T-helper 1 cell (primary cell): ENCODE results near the gene KLRC2.
"Not testable (repeated sequence)": the region's sequence is repeated elsewhere in the genome, so short reads cannot be mapped to it uniquely, and the experiment has no call there.

Source experiments
- DNase-seq, 5 donors: peaks; one replicate each; pipeline ENCODE4 v3.0.0-alpha.2; 2012 to 2020
- total RNA-seq, 4 donors: gene quantifications; one replicate each; lab custom pipeline; 2026; lab: John Stamatoyannopoulos, UW

Gene KLRC2
- 0 to 0.15 (median 0.06) reads per million in 4 donors for total RNA-seq

DNA sequence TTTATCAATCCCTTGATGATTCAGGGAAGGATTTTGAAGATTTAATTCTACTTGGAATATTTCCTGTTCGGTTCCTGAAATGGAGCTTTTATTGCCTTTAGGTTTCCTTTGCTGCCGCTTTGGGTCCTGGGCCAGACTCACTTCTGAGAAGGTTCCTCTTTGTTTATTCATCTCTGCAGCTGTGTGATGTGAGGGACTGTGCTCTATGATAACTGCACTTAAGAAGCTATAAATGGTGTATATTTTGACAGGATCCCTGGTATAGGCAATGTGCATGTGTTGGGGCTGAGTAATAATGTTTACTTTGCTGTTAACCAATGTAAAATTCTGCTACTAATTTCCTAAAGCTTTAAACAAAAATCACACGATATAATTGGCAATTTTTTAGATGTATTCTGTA lies at the start of gene KLRC2:
Gene KLRC2, minus strand, starts transcription at position 195 of the 400 bp plus-strand sequence. Its CDS starts 24 bp downstream, at position 171.
- DNase-seq, result not testable (repeated sequence)

- DNase-seq, result not testable (repeated sequence)
These were observed 46.1 kb upstream of the KLRC2 start for GRCh38 chr12:10481901-10482300.

DNA sequence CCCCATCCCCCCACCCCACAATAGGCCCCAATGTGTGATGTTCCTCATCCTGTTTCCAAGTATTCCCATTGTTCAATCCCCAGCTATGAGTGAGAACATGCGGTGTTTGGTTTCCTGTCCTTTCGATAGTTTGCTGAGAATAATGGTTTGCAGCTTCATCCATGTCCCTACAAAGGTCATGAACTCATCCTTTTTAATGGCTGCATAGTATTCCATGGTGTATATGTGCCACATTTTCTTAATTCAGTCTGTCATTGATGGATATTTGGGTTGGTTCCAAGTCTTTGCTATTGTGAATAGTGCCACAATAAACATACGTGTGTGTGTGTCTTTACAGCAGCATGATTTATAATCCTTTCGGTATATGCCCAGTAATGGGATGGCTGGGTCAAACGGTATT lies 37.0 kb upstream of the KLRC2 start:
- not testable (repeated sequence) for DNase-seq

DNA sequence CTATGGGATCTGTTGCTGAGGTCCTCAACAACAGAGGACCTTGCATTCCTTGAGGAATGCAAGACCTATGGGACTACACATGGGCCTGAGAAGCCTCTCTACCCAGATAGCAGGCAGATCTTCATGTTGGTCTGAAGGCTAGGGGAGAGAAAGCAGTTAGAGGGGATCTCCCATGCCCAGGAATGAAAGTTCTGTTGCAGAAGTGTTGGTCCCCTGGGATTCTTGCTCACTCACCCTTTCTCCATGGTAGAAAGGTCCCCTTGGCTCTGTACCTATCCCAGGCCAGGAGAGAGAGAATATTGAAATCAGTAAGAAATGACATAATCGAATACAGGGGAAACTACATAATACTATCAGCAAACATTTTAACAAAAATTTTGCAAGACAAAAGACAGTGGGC lies 33.9 kb upstream of the KLRC2 start:
- DNase-seq, result no peak

DNA sequence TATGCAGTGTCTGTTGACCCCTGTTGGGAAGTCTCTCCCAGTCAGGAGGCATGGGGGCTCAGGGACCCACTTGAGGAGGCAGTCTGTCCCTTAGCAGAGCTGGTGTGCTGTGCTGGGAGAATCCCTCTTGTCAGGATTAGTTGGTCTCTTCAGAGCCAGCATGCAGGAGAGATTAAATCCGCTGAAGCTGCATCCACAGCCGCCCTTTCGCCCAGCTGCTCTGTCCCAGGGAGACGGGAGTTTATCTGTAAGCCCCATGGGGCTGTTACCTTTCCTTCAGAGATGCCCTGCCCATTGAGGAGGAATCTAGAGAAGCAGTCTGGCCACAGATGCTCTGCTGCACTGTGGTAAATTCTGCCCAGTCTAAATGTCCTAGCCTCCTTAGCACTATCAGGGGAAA lies 30.5 kb upstream of the KLRC2 start:
- no peak for DNase-seq

GRCh38 chr12:10457760-10458159 lies 21.9 kb upstream of the KLRC2 start:
- DNase-seq, result no peak

DNA sequence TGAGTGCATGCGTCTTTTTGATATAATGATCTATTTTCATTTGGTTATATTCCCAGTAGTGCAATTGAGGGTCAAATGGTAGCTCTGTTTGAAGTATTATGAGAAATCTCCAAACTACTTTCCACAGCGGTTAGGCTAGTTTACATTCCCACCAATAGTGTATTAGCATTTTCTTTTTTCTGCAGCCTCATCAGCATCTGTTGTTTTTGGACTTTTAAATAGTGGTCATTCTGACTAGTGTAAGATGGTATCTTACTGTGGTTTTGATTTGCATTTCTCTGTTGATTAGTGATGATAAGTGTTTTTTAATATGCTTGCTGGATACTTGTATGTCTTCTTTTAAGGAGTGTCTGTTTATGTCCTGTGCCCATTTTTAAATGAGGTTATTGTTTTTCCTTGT lies 21.0 kb upstream of the KLRC2 start:
- DNase-seq, result no peak

GRCh38 chr12:10455766-10456165 lies 20.0 kb upstream of the KLRC2 start:
- no peak for DNase-seq

- no peak for DNase-seq
These were observed 18.7 kb upstream of the KLRC2 start for GRCh38 chr12:10454531-10454930.

DNA sequence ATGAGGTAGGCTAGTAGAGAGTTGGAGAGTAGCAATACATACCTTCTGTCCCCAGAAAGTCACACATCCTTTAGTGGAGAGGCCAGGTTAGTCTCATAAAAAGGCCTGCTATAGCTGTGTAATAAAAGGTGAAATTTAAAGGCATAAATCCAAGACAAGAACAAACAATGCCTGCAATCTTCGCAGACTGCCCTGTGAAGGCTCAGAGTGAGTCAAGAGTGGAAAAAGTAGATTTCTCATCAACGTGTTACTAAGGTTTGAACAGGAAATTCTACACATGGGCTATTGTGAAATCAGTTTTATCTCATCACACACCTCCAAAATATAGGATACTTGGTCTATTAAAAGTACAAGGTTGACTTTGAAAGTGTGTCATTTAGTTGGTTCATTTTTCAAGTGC lies 17.3 kb upstream of the KLRC2 start, which contains the start of gene KLRC1:
Gene KLRC1, minus strand, starts transcription at position 222 of the 400 bp plus-strand sequence. CDS start 2,221 bp downstream, outside the sequence.
- no peak for DNase-seq

- no peak for DNase-seq
These were observed 12.4 kb upstream of the KLRC2 start for GRCh38 chr12:10448236-10448635.

GRCh38 chr12:10446052-10446451 lies 10.2 kb upstream of the KLRC2 start:
- DNase-seq, result not testable (repeated sequence)

DNA sequence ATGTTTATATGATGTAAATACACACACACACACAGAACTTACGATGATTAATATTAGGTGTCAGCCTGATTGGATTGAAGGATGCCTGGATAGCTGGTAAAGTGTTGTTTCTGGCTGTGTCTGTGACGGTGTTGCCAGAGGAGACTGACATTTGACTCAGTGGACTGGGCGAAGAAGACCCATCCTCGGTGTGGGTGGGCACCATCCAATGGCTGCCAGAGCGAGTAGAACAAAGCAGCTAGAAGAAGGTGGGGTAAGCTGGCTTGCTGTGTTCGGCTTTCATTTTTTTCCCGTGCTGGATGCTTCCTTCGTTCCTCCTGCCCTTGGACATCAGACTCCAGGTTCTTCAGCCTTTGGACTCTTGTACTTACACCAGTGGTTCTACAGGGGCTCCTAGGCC lies 5.3 kb upstream of the KLRC2 start:
- not testable (repeated sequence) for DNase-seq

- not testable (repeated sequence) for DNase-seq
These were observed 3.9 kb upstream of the KLRC2 start for GRCh38 chr12:10439608-10440274.

- not testable (repeated sequence) for DNase-seq
These were observed 1.8 kb upstream of the KLRC2 start for GRCh38 chr12:10437601-10438000.

DNA sequence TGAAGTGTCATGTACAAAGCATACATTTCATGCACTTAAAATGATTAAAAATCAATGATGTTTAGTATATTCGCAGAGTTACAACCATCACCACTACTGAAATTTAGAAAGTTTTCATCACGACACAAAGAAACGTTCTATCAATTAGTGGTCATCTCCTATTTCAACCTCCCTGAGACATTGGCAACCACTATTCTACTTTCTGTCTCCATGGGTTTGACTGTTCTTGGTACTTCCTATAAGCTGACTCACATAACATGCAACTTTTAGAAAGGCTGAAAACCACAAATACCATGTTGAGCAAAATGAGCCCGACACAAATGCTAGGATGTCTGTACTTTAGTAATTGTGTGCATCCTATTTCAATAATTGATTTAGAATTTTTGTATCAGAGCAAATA lies 5.2 kb downstream of the KLRC2 start:
- not testable (repeated sequence) for DNase-seq

DNA sequence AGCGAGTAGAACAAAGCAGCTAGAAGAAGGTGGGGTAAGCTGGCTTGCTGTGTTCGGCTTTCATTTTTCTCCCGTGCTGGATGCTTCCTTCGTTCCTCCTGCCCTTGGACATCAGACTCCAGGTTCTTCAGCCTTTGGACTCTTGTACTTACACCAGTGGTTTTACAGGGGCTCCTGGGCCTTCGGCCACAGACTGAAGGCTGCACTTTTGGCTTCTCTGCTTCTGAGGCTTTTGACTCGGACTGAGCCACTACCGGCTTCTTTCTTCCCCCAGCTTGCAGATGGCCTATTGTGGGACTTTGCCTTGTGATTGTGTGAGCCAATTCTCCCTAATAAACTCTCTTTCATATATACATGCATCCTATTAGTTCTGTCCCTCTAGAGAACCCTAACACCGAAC lies 9.9 kb downstream of the KLRC2 start:
- not testable (repeated sequence) for DNase-seq

GRCh38 chr12:10424260-10424899 lies 11.4 kb downstream of the KLRC2 start:
- not testable (repeated sequence) for DNase-seq

GRCh38 chr12:10422159-10422558 lies 13.7 kb downstream of the KLRC2 start:
- not testable (repeated sequence) for DNase-seq

DNA sequence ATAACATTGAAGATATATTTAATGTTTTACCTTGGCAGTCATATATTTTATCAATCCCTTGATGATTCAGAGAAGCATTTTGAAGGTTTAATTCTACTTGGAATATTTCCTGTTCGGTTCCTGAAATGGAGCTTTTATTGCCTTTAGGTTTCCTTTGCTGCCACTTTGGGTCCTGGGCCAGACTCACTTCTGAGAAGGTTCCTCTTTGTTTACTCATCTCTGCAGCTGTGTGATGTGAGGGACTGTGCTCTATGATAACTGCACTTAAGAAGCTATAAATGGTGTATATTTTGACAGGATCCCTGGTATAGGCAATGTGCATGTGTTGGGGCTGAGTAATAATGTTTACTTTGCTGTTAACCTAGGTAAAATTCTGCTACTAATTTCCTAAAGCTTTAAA lies 15.5 kb downstream of the KLRC2 start, which contains the start of gene KLRC3:
Gene KLRC3, minus strand, starts transcription at position 262 of the 400 bp plus-strand sequence. Its CDS starts 45 bp downstream, at position 217.
- not testable (repeated sequence) for DNase-seq

- no peak for DNase-seq
These were observed 26.4 kb downstream of the KLRC2 start, which contains the start of gene KLRC4 for GRCh38 chr12:10409392-10409791. KLRC4 (minus strand) TSS chr12:10409757; CDS start chr12:10409575, 182 bp downstream.

- no peak for DNase-seq
These were observed 27.0 kb downstream of the KLRC2 start for GRCh38 chr12:10408842-10409241.

DNA sequence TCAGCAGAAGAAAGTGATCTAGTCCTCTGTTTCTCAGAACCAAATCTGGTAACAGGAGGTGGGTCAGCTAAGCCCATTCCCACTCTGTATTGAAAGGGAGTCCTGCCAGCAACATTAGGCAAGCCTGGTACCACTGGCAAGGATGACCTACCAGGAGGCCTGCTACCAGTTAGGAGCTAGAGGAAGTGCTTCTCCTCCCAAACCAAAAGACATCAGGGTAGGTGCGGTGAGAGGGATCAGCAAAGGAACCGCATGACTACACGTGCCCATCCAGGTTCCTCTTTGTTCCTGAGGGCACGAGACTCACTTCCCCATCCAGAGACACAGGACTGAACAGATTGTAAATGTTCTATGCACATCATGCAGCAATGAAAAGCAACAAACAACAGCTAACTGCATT lies 29.1 kb downstream of the KLRC2 start:
- DNase-seq, result no peak

GRCh38 chr12:10405294-10405693 lies 30.5 kb downstream of the KLRC2 start:
- no peak for DNase-seq
